Glutamatergic neuron (in vitro differentiated cells): Measurements from ENCODE around the gene PPP4R4. TPM values are rescaled to one million over a fixed set of nuclear protein-coding genes. Genes with fewer than 3 reads are reported as not detected.

Source experiments
- DNase-seq: peaks from one replicate; pipeline ENCODE4 v3.0.0; 2022
- H3K27ac Mint-ChIP-seq: one replicate; pipeline ENCODE4 v1.8.0; 2020; ENCODE audit warnings: mild to moderate bottlenecking, mixed read lengths, inconsistent platforms; ENCODE audit not compliant: unreplicated experiment
- H3K27me3 Mint-ChIP-seq: one replicate; pipeline ENCODE4 v1.8.0; 2020; ENCODE audit warnings: mild to moderate bottlenecking, moderate library complexity, mixed read lengths, inconsistent platforms; ENCODE audit not compliant: unreplicated experiment
- H3K36me3 Mint-ChIP-seq: one replicate; pipeline ENCODE4 v1.8.0; 2020; ENCODE audit warnings: mild to moderate bottlenecking, mixed read lengths, inconsistent platforms; ENCODE audit not compliant: unreplicated experiment
- H3K4me1 Mint-ChIP-seq: one replicate; pipeline ENCODE4 v1.8.0; 2020; ENCODE audit warnings: mild to moderate bottlenecking, low read depth, mixed read lengths, inconsistent platforms; ENCODE audit not compliant: unreplicated experiment
- H3K4me3 Mint-ChIP-seq: one replicate; pipeline ENCODE4 v1.8.0; 2020; ENCODE audit warnings: mild to moderate bottlenecking, mixed read lengths, inconsistent platforms; ENCODE audit not compliant: unreplicated experiment
- H3K9me3 Mint-ChIP-seq: one replicate; pipeline ENCODE4 v1.8.0; 2020; ENCODE audit warnings: mild to moderate bottlenecking, moderate library complexity, mixed read lengths, inconsistent platforms; ENCODE audit not compliant: unreplicated experiment
- CTCF ChIP-seq: fragments of 200-600 bp; sonication (generic); IDR thresholded peaks from one replicate; pipeline ENCODE4 v1.5.0; 2021; ENCODE audit not compliant: partially characterized antibody, unreplicated experiment
- total RNA-seq: library from RNA; stranded (reverse); fragmentation: NEBNext Ultra II Directional; extraction: Animal tissue kit (Norgen Biotek cat#: 25700); gene quantifications from one replicate; pipeline ENCODE4 v1.2.1, GENCODE V29; 2021; ENCODE audit not compliant: unreplicated experiment

Gene PPP4R4
- total RNA-seq, 1 donor from 2014 or later: 1.6 TPM

- Mint-ChIP-seq H3K4me1 (no peaks in the 10 kb centered on the region), H3K27me3 (peaks cover 3% of the 10 kb centered on the region), H3K9me3 (peaks cover 1% of the 10 kb centered on the region), H3K27ac (no peak overlapping the region), H3K4me3 (no peak overlapping the region), H3K36me3 (no peaks in the 10 kb centered on the region)
- no peak for DNase-seq
- no peak for TF ChIP-seq CTCF
Observed at GRCh38 chr14:94290197-94290596, 116.1 kb downstream of the PPP4R4 start.

DNA sequence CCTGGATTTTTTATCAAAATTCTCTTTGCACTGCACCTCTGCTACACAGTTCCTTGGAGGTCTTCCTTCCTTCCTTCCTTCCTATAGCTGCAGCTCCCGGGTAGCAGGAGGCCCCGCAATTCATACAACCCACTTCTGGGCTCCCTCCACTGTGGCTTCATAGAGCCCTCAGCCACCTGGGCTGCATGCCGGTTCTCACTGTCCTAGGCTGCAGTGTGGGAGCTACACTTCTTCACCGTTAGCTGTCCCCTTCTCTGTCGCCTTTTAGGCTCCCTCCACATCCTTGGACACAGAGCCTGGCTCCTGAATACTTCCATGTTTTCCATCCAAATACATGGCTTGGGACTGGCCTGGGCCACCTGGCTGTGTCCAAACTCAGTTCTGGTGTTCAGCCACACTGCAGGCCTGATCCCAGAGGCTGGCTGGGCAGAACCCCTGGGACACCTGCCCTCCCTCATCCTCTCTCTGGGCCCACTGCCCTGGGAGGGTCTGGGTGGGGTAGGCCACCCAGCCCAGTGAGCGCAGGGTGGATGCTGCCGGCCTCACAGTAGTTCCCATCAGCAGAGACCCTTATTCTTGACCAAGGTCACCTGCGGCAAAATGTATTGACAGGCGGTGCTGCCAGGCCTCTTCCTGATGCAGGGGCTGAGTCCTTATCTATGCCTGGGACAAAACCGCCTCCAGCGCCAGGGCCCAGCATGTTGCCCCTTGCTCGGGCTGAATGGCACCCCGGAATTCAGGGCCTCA lies 117.2 kb downstream of the PPP4R4 start:
- Mint-ChIP-seq H3K4me1 (no peaks in the 10 kb centered on the region), H3K27me3 (peaks cover 3% of the 10 kb centered on the region), H3K27ac (no peak overlapping the region), H3K4me3 (no peak overlapping the region), H3K9me3 (peaks cover 1% of the 10 kb centered on the region), H3K36me3 (no peaks in the 10 kb centered on the region)
- DNase-seq: no peak
- TF ChIP-seq CTCF: no peak

- H3K9me3 Mint-ChIP-seq: peaks cover 1% of the 10 kb centered on the region
- H3K4me1 Mint-ChIP-seq: no peaks in the 10 kb centered on the region
- TF ChIP-seq CTCF: no peak
- H3K4me3 Mint-ChIP-seq: no peak overlapping the region
- no peak for DNase-seq
- peaks cover 3% of the 10 kb centered on the region for H3K27me3 Mint-ChIP-seq
- no peak overlapping the region for H3K27ac Mint-ChIP-seq
- H3K36me3 Mint-ChIP-seq: no peaks in the 10 kb centered on the region
Observed at GRCh38 chr14:94291906-94292525, 117.9 kb downstream of the PPP4R4 start.

DNA sequence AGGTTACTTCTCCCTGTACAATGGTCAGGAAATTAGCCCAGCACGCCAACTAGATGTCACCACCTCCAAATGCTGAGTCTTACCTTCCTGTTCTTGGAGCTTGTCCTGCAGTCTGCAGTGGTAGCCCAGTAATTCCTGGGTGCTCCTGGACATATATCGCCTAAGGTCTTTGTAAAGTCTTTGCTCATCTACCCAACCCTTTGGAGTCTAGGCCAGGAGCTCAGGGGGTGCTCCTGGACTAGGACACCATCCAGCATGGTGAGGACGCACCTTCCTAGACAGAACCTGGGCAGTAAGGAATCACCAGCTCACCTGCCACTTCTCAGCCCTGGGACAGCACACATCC lies 118.4 kb downstream of the PPP4R4 start:
- TF ChIP-seq CTCF: no peak
- Mint-ChIP-seq H3K27me3 (peaks cover 3% of the 10 kb centered on the region), H3K4me1 (no peaks in the 10 kb centered on the region)

GRCh38 chr14:94292872-94293577 lies 118.9 kb downstream of the PPP4R4 start, which contains the start of gene SERPINA10:
Gene SERPINA10 (minus strand): TSS chr14:94293268. CDS start chr14:94290593, 2,675 bp downstream.
- Mint-ChIP-seq H3K9me3 (peaks cover 1% of the 10 kb centered on the region), H3K4me3 (no peak within 1 kb of the TSS), H3K27ac (no peak within 1 kb of the TSS), H3K4me1 (no peaks in the 10 kb centered on the region), H3K27me3 (peaks cover 3% of the 10 kb centered on the region), H3K36me3 (no peaks in the 10 kb centered on the region)
- no peak for TF ChIP-seq CTCF
- DNase-seq: no peak

More for the DNA sequence above, 118.4 kb downstream of the PPP4R4 start:
- no peaks in the 10 kb centered on the region for H3K36me3 Mint-ChIP-seq
- H3K9me3 Mint-ChIP-seq: peaks cover 1% of the 10 kb centered on the region
- no peak overlapping the region for H3K27ac Mint-ChIP-seq
- DNase-seq: no peak
- no peak overlapping the region for H3K4me3 Mint-ChIP-seq
